Stimulated activated CD8-positive, alpha-beta memory T cell treated with anti-CD3 and anti-CD28 coated beads, Interleukin-4, amount 100 ng/mL, for 4 hours (primary cell): Measurements from ENCODE around the gene LRCH1.

Experiments
- DNase-seq, 2 donors: peaks; one replicate each; pipeline ENCODE4 v3.0.0-alpha.2; 2020; ENCODE audit warnings: low read depth in 2 of 2, low spot score in 1 of 2

The LRCH1 gene

GRCh38 chr13:46592385-46592784 lies 39.4 kb downstream of the LRCH1 start:
- no peak for DNase-seq

- peak; percentile 3 to 14 for DNase-seq
Measured at GRCh38 chr13:46593398-46593797, 40.4 kb downstream of the LRCH1 start.

- no peak for DNase-seq
Measured at GRCh38 chr13:46594374-46595078, 41.6 kb downstream of the LRCH1 start.

- DNase-seq, result no peak
Measured at GRCh38 chr13:46595136-46595884, 42.3 kb downstream of the LRCH1 start.

DNA sequence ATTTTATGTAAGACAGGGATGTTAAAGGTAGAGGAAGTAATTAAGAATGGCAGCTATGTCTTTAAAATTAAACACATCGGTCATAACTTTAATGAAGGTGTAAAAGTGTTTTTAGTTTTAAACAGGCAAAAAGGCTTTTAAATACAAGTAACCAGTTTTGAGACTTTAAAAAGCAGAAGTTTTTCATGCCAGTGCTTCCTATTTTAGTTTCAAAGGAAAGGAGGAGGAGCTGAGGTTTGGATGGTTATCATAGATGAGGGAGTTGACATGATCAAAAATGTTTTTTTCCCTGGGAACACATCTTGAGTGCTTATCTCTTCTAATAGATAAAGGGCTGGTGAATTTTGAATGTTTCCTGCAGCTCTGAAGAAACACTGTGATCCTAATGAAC lies 42.9 kb downstream of the LRCH1 start:
- no peak for DNase-seq

DNA sequence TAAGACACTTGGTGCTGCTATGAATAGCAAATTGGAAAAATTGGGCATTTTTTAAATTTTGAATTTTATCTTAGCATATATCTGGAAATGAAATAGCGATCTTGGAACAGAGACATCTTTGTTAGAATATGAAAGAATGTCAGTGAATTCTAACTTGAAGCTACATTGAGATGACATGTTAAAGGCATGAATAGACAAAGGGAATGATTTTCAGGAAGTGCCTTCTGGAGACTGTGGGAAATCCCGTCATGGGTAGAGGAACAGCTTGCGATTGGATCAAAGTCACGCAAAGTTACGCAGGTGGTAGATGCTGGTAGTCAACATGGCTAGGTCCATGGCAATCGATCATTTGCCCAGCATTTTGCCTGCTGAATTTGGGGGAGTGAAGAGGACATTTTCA lies 43.5 kb downstream of the LRCH1 start:
- DNase-seq, result no peak

- no peak for DNase-seq
Measured at GRCh38 chr13:46598140-46598819, 45.3 kb downstream of the LRCH1 start.

DNA sequence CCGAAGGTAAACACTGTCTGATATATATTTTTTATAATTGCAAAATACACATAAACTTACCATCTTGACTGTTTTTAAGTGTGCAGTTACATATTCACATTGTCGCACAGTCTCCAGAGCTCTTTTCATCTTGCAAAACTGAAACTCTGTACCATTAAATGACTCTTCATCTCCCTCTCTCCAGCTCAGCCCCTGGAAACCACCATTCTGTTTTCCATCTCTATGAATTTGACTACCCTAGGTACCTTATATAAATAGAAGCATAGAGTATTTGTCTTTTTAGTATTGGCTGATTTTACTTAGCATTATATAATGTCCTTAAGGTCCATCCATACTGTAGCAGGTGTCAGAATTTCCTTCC lies 45.8 kb downstream of the LRCH1 start:
- no peak for DNase-seq

DNA sequence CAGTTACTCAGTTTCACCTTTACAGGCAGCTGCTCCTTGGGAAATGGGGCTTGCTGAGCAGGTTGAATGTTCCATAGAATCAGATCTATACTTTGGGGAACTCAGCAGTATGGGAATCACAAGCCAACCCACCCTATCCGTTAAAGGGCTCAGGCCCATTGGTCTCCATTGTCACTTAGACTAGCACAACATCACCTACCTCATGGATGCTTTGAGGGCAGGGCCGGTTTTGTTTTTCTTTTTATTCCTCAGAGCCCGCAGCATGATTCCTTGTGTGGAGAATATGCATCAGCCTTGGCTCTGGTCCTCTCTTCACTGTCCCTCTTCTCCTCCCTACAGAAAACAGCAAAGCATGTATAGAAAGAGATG lies 48.0 kb downstream of the LRCH1 start:
- DNase-seq, result no peak

- no peak for DNase-seq
Measured at GRCh38 chr13:46602531-46602930, 49.6 kb downstream of the LRCH1 start.

GRCh38 chr13:46603165-46603603 lies 50.2 kb downstream of the LRCH1 start:
- no peak for DNase-seq

GRCh38 chr13:46604226-46604990 lies 51.4 kb downstream of the LRCH1 start:
- DNase-seq, result no peak

- no peak for DNase-seq
Measured at GRCh38 chr13:46605076-46605824, 52.3 kb downstream of the LRCH1 start.

- DNase-seq, result no peak
Measured at GRCh38 chr13:46605825-46606554, 53.0 kb downstream of the LRCH1 start.

- DNase-seq, result no peak
Measured at GRCh38 chr13:46606970-46607369, 54.0 kb downstream of the LRCH1 start.

GRCh38 chr13:46607768-46608564 lies 55.0 kb downstream of the LRCH1 start:
- DNase-seq, result no peak

- no peak for DNase-seq
Measured at GRCh38 chr13:46609052-46609451, 56.1 kb downstream of the LRCH1 start.

DNA sequence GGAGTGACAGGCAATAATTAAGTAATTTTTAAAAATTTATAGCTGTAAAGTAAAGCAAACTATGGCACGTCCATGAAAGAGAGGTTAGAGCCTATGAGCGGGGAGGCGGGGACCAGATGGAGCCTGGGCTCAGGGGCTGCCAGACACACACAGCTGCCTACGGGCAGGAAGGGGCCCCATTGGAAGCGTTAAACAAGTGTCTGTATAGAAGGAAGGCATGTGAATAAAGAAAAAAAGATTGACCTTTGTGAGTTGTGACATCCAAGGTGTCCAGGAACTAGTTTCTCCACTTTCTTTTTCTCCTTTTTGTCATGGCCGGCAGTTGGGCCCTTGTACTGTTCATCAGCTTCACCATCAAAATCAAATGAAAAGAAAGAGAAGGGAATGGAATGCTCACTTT lies 56.8 kb downstream of the LRCH1 start:
- DNase-seq, result no peak

DNA sequence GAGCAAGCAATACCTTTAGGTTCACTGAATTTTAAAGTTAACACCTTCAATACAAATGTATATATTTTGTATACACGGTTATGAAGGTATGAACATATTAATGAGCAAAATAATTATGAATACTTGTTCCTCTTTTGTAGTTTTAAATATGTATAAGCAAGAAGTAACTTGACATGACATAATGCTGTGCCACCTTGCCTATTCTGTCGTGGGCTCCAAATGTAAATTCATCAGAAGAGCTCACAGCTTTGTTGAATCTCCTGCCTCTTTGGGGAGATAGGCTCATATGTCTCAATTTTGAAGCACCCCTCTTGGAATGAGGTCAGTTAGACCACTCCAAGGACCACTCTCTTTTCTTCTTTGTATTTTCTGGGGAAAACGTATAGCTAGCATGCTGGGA lies 59.3 kb downstream of the LRCH1 start:
- DNase-seq, result no peak
